Measurements from ENCODE around the gene SVOP.
"Not testable (repeated sequence)": the region's sequence is repeated elsewhere in the genome, so short reads cannot be mapped to it uniquely, and the experiment has no call there.

DNA sequence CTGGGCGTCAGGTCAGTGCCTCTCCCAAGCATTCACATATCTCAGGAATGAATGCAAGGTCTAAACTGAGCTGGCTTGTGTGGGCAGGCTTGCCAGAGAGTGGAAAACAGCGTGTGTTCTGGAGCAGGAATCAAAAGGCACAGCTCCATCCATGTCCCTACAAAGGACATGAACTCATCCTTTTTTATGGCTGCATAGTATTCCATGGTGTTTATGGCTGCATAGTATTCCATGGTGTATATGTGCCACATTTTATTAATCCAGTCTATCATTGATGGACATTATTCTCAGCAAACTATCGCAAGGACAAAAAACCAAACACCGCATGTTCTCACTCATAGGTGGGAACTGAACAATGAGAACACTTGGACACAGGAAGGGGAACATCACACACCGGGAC lies 30.8 kb downstream of the SVOP start:
- not testable (repeated sequence) for TF ChIP-seq NFE2L2 (conservative IDR thresholded peaks at IDR 0.05; ENCODE audit: low read length); CTCF (IDR thresholded peaks at IDR 0.05); EP300 (IDR thresholded peaks at IDR 0.05); TFCP2L1 (CRISPR knock-in tag; IDR thresholded peaks at IDR 0.05); POLR2A (IDR thresholded peaks at IDR 0.05; ENCODE audit: low read length); RCOR1 (IDR thresholded peaks at IDR 0.05; ENCODE audit: low read depth, low read length); ZSCAN20 (CRISPR knock-in tag; IDR thresholded peaks at IDR 0.05); MAFK (IDR thresholded peaks at IDR 0.05; ENCODE audit: partially characterized antibody); ZFP36 (IDR thresholded peaks at IDR 0.05; ENCODE audit: borderline replicate concordance, partially characterized antibody); RAD21 (conservative IDR thresholded peaks at IDR 0.05 in 1 of 2, IDR thresholded peaks at IDR 0.05 in 1 of 2); BHLHE40 (IDR thresholded peaks at IDR 0.05; ENCODE audit: low read depth, low read length); ZC3H11A (IDR thresholded peaks at IDR 0.05)
- TF ChIP-seq, protein P1, sequence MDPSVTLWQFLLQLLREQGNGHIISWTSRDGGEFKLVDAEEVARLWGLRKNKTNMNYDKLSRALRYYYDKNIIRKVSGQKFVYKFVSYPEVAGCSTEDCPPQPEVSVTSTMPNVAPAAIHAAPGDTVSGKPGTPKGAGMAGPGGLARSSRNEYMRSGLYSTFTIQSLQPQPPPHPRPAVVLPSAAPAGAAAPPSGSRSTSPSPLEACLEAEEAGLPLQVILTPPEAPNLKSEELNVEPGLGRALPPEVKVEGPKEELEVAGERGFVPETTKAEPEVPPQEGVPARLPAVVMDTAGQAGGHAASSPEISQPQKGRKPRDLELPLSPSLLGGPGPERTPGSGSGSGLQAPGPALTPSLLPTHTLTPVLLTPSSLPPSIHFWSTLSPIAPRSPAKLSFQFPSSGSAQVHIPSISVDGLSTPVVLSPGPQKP (IDR thresholded peaks at IDR 0.05; ENCODE audit: low read depth, low read length), result not testable (repeated sequence)
- TF ChIP-seq, protein P2, sequence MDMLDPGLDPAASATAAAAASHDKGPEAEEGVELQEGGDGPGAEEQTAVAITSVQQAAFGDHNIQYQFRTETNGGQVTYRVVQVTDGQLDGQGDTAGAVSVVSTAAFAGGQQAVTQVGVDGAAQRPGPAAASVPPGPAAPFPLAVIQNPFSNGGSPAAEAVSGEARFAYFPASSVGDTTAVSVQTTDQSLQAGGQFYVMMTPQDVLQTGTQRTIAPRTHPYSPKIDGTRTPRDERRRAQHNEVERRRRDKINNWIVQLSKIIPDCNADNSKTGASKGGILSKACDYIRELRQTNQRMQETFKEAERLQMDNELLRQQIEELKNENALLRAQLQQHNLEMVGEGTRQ (IDR thresholded peaks at IDR 0.05), result not testable (repeated sequence)
